ENCODE data around the gene SLC16A10. TPM values are rescaled to one million over a fixed set of nuclear protein-coding genes. Genes with fewer than 3 reads are reported as not detected.

Gene SLC16A10
- total RNA-seq, 4 donors from 2014 or later = under 0.01 to 3.8 (median 1.2) TPM; not detected in 1

GRCh38 chr6:111072801-111073360 is 14.4 kb upstream of the SLC16A10 start:
- TF ChIP-seq, protein P1, sequence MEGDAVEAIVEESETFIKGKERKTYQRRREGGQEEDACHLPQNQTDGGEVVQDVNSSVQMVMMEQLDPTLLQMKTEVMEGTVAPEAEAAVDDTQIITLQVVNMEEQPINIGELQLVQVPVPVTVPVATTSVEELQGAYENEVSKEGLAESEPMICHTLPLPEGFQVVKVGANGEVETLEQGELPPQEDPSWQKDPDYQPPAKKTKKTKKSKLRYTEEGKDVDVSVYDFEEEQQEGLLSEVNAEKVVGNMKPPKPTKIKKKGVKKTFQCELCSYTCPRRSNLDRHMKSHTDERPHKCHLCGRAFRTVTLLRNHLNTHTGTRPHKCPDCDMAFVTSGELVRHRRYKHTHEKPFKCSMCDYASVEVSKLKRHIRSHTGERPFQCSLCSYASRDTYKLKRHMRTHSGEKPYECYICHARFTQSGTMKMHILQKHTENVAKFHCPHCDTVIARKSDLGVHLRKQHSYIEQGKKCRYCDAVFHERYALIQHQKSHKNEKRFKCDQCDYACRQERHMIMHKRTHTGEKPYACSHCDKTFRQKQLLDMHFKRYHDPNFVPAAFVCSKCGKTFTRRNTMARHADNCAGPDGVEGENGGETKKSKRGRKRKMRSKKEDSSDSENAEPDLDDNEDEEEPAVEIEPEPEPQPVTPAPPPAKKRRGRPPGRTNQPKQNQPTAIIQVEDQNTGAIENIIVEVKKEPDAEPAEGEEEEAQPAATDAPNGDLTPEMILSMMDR (IDR thresholded peaks at IDR 0.05) = no peak
- TF ChIP-seq POLR2A (IDR thresholded peaks at IDR 0.05) = no peak
- no peaks in the 10 kb centered on the region for H3K9me3 ChIP-seq
- no peak overlapping the region for H3K4me3 ChIP-seq
- H3K36me3 ChIP-seq = no peaks in the 10 kb centered on the region
- no peak overlapping the region for H3K27ac ChIP-seq
- no peaks in the 10 kb centered on the region for H3K27me3 ChIP-seq
- no peak for DNase-seq
- no peaks in the 10 kb centered on the region for H3K4me1 ChIP-seq
- intact Hi-C loops (cut with DNase I; ENCODE audit: low total_unique reads) = no loop called here

DNA sequence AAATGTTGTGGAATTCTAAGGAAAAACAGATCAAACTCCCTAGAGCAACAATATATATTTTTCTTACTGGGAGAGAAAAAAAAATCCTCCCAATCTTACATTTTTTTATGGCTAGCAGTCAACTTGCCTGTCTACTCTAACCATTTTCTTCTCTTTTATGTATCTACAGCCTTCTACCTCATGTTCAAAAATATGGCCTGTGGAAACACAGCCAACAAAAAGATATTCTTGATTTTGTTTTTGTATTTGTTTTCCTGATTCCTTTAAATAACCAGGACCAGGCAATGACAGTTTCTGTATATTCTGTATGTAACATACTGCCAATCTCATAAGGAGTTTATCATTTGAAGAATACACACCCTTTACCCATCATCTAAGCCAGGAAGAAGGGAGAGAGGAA is 13.0 kb upstream of the SLC16A10 start:
- no peaks in the 10 kb centered on the region for H3K27me3 ChIP-seq
- no peak overlapping the region for H3K27ac ChIP-seq
- no peaks in the 10 kb centered on the region for H3K36me3 ChIP-seq
- no peak overlapping the region for H3K4me3 ChIP-seq
- DNase-seq = no peak
- intact Hi-C loops (cut with DNase I; ENCODE audit: low total_unique reads) = no loop called here
- no peak for TF ChIP-seq POLR2A (IDR thresholded peaks at IDR 0.05)
- TF ChIP-seq, protein P1 (IDR thresholded peaks at IDR 0.05) = no peak
- no peaks in the 10 kb centered on the region for H3K4me1 ChIP-seq
- no peaks in the 10 kb centered on the region for H3K9me3 ChIP-seq

GRCh38 chr6:111076024-111076695 is 11.1 kb upstream of the SLC16A10 start:
- TF ChIP-seq, protein P1 (IDR thresholded peaks at IDR 0.05) = no peak
- no peak for TF ChIP-seq POLR2A (IDR thresholded peaks at IDR 0.05)
- no peak overlapping the region for H3K4me3 ChIP-seq
- H3K27me3 ChIP-seq = no peaks in the 10 kb centered on the region
- no peaks in the 10 kb centered on the region for H3K36me3 ChIP-seq
- intact Hi-C loops (cut with DNase I; ENCODE audit: low total_unique reads) = no loop called here
- DNase-seq = no peak
- no peak overlapping the region for H3K27ac ChIP-seq
- no peaks in the 10 kb centered on the region for H3K4me1 ChIP-seq
- no peaks in the 10 kb centered on the region for H3K9me3 ChIP-seq

DNA sequence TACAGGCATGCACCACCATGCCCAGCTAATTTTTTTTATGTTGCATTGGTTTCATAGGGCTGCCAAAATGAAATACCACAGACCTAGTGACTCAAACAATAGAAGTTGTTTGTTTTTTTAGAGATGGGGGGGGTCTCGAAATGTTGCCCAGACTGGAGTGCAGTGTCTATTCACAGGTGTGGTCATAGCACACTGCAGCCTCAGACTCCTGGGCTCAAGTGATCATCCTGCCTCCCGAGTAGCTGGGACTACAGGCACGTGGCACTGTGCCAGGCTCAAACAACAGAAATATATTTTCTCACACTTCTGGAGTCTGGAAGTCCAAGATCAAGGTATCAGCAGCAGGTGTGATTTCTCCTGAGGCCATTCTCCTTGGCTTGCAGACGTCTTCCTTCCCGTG is 6.6 kb upstream of the SLC16A10 start:
- H3K36me3 ChIP-seq = no peaks in the 10 kb centered on the region
- TF ChIP-seq POLR2A (IDR thresholded peaks at IDR 0.05) = no peak
- TF ChIP-seq, protein P1 (IDR thresholded peaks at IDR 0.05) = no peak
- intact Hi-C loops (cut with DNase I; ENCODE audit: low total_unique reads) = no loop called here
- no peaks in the 10 kb centered on the region for H3K4me1 ChIP-seq
- H3K27ac ChIP-seq = no peak overlapping the region
- peaks cover 0 to 12% of the 10 kb centered on the region in 2 donors for H3K27me3 ChIP-seq
- no peak for DNase-seq
- H3K4me3 ChIP-seq = no peak overlapping the region
- no peaks in the 10 kb centered on the region for H3K9me3 ChIP-seq

DNA sequence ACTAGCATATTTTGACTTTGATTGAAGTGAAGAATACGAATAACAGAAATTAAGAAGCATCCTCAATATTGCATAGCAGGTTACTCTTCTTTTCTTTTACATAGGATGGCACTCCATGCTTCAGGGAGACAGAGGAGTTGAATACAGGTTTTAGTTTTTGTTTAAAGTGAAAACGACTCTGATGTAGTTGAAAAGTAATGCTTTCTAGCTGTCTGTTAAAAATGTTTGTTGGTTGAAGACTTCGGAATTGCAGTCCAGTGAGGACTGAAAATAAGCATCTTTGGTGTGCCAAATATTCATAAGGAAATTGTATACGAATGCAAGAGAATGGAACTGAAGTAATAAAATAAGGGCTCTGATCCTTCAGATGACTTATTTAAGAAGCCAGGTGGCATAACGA is 618 bp upstream of the SLC16A10 start:
- intact Hi-C loops (cut with DNase I; ENCODE audit: low total_unique reads) = no loop called here
- no peak overlapping the region for H3K27ac ChIP-seq
- peak overlapping the region; percentile 15 to 57 for H3K4me3 ChIP-seq
- H3K27me3 ChIP-seq = peaks cover 0 to 23% of the 10 kb centered on the region in 2 donors
- TF ChIP-seq, protein P1 (IDR thresholded peaks at IDR 0.05) = no peak
- no peak for TF ChIP-seq POLR2A (IDR thresholded peaks at IDR 0.05)
- peaks cover 0 to 5% of the 10 kb centered on the region in 2 donors for H3K4me1 ChIP-seq
- no peaks in the 10 kb centered on the region for H3K36me3 ChIP-seq
- no peaks in the 10 kb centered on the region for H3K9me3 ChIP-seq
- no peak for DNase-seq
